NK-92 (cell line): ENCODE results near the gene SNCA.

ENCODE experiments used
- DNase-seq: peaks from one replicate; lab custom pipeline; 2025; ENCODE audit not compliant: unreplicated experiment; lab: John Stamatoyannopoulos, UW

Gene SNCA

GRCh38 chr4:89712141-89712540 is 124.8 kb downstream of the SNCA start:
- DNase-seq: no peak

GRCh38 chr4:89708903-89709421 is 128.0 kb downstream of the SNCA start:
- no peak for DNase-seq

DNA sequence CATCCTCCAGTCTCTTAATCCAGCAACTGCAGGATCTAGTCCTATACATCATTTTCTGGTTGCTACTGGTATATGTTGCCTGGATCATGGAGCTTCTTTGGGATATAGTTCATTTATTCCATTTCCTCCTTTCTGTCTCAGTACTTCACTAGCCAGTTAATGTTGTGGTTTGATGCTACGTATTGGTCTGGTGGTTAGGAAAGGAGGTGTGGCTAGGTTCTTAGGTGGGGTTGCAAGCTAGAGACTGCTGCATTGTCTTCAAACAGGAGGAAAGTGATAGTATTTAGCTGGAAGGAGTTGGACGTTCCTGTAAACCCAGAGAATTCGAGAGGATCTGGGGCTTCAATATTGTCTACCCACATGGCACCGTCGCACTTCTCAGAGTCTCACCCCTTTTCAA is 129.5 kb downstream of the SNCA start:
- DNase-seq: no peak

DNA sequence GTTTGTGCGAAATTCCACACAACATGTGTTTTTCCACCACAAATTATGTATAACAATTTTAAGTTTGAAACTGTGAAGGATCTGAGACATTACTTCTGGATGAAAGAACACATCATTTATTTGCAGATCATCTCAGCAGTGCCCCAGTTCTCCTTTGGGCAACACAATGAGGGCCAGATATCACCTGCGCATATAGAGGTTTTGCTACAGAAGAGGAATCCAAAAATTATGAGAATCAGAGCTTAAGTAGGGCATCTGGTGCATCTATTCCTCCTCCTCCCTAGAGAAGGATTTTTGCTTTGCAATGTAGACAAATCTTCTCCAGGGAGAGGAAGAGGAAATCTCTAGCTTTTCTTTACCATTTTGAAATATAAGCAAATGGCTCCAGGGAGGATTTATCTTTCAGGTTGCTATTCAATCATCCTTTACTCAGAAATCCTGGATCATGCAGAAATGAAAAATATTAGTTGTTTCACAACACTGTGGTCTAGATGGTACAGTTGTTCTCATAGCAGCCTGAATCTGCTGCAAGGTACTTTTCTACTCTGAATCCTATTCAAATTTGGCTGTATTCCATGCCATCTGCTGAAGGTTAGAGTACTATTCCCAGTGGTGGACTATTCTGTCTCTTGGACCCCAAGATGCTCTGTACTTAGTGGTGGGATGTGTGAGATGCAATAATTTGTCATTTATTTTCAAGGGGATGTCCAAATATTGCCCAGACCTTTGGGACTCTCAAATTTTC is 132.1 kb downstream of the SNCA start:
- DNase-seq: no peak

DNA sequence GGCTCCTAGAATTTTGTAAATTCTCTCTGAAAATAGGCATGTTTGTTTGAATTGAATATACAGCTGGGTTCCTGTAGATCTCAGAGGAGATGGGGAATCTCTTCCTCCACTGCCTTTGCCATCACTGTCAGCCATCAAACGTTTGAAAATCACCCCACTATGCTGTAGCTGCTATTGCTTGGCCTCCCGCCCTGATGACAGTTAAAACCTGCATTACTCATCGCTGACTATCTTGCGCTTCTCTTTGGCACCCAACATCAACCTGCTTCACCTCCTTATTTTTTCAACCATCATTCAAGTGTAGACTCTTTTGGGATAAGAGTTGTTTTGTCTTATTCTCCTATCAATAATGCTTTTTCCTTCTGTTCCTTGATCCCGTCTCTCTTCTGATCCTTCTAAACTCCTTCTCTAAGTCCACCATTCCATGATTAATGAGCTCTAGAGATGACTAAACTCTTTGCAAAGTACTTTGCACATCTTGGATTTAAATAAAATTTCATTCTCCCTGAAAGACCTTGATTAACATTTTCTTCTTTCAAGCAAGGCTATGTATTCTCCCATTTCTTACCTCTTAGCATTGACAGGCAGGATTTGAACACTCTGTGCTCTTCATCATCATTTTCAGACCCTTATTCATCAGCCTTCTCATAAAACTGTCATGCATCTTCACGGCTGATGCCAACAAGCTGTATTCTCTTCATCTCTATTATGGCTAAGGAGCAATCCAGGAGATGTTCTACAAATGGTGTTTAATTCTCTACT is 133.0 kb downstream of the SNCA start:
- no peak for DNase-seq

DNA sequence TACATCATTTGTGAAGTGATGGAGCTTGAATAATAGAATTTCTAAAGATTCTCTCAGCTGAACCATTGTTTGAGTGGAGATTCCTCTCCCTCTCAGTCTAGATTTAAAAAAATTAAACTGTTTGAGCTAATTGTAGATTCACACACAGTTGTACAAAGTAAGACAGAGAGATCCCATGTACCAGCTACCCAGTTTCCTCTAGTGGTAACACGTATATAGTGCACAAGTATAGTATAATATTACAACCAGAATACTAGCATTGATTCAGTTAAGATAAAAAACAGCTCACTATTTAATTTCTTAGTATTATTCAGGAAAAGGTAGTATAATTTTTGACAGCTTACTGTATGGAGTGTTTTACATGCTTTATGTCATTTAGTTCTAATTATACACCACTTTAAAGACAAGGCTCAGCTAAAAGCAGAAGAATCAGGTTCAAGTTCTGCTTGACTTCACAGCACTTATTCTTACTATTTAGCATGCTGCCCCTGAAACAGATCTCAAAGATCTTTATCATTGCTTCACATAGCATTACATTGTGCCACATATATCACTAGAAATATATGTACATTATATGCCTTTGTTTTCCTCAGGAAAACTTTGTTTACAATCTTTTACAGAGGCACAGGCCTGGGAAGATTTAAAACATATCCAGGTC is 136.1 kb downstream of the SNCA start:
- no peak for DNase-seq

DNA sequence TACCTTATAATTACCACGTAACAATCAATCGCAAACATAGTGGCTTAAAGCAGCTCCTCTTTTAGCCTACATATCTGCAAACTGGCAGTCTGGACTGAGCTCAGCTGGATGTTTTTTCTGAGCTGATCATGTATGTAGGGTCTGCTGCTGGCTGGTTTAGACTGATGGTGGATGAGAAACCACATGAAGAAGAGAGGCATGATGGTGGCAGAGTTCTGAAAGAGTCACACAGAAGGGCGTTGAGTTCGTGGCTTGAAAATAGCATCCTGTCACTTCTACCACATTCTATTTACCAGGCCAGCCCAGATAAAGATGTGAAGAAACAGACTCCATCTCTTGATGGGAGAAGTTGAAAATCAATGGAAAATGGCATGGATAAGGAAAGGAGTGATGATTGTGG is 151.3 kb downstream of the SNCA start:
- no peak for DNase-seq

DNA sequence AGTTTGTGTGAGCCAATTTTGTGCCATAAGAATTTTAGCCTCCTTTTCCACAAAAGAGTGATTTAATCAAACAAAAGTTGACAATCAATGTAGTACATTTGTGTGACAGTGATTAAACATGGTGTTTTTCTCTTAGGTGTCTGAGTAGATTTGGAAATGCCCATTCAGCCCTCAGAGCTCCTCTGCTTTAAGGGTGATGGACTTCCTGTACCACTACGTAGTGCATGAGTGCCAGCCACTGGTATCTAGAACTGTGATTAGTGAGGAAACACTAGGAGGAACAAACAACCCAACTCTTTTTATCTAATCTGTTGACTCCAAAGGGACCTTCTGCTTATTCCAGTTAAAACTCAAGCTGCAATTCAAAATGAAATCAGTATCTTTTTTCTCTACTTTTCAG is 151.7 kb downstream of the SNCA start:
- DNase-seq: no peak

- no peak for DNase-seq
Measured at GRCh38 chr4:89684536-89684935, 152.4 kb downstream of the SNCA start.

GRCh38 chr4:89682808-89683207 is 154.2 kb downstream of the SNCA start:
- no peak for DNase-seq

DNA sequence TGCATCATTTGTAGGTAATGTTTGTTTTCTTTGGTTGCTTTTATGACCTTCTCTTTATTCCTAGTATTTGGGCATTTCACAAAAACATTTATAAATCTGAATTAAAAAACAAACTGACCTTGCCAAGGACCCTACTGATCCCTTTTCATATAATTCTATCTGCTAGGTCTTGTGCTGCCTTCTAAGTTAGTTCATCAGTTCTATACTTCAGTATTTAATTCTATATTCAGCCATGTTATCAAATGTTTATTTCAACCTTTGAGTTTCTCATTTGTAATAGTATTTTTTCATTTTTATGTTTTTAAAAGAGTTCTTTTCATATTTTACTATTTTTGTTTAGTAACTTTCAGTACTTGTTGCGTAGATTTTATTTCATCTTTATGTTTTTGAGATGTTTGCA is 155.3 kb downstream of the SNCA start:
- no peak for DNase-seq

DNA sequence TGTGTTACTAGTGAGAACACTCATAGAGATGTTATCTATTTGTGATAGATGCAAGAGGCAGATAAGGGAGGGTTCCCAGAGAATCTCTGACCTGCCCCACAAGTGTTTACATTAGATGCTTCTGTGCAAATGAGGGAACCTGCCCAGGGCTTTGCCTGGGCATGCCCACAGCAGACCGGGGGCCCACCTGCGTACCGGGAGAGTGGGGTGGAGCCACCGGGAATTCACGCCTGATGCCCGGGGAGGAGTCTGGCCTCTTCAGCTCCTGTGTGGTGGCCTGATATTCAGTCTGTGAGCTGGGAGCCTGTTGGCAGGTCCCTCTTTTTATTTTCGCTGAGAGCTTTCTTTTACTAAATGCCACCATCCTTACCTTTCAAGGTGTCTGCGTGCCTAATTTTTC is 155.7 kb downstream of the SNCA start:
- no peak for DNase-seq

GRCh38 chr4:89674876-89675459 is 162.0 kb downstream of the SNCA start:
- no peak for DNase-seq
